Activated T-helper 1 cell treated with Interleukin-2 at 50 U/mL for 16 hours (primary cell): ENCODE results near the gene ZNF609.

Experiments used
- DNase-seq: peaks from one replicate; pipeline ENCODE4 v3.0.0-alpha.2; 2020; ENCODE audit warnings: low read depth

The ZNF609 gene

GRCh38 chr15:64697911-64698369 lies 237.6 kb downstream of the ZNF609 start:
- DNase-seq = no peak

GRCh38 chr15:64698823-64699222 lies 238.4 kb downstream of the ZNF609 start:
- DNase-seq = no peak

DNA sequence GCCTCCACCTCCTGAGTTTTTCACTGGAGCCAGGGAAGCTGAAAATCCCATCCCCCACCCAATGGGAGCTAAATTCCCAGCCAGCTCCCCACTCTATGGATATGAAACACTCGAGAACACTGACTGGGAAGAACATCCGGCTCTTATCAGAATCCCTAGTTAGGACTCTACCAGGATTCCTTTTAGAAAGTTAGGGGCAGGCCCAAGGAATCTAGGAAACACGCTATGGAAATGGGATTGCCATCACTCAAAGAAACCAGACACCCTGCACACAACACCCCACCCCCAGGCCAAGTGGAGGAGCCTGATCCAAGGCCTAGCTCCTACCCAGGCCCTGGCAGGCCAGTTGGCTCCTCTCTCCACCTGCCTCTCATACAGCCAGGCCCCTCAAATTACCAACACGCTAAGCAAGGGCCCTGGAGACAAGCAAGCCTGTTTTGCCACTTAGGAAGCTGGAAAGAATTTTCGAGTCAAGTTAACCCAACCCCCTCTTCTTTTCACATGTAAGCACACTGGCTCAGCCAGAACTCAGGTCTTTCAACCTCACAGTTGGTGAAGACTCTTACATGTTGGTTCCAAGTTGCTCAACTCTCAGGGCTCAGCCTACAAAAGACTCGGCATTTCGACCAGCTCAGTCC lies 239.5 kb downstream of the ZNF609 start:
- no peak for DNase-seq

DNA sequence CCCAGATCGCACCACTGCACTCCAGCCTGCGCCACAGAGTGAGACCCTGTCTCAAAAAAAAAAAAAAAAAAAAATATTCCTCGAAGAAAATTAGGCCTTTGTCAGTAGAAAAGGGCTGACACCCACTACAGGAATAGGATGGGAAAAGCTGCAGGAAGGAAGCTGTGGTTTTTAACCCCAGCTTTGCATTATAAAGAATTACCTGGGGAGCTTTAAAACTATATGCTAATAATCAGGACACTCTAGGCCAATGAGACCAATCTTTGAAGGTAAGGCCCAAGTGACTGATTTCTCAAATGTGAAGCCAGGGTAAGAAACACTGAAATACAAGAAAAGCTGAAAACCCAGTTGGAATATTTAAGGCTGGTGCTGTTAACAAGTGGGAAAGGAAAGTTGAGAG lies 240.7 kb downstream of the ZNF609 start:
- DNase-seq = no peak

- no peak for DNase-seq
These were observed 241.3 kb downstream of the ZNF609 start for GRCh38 chr15:64701482-64702184.

DNA sequence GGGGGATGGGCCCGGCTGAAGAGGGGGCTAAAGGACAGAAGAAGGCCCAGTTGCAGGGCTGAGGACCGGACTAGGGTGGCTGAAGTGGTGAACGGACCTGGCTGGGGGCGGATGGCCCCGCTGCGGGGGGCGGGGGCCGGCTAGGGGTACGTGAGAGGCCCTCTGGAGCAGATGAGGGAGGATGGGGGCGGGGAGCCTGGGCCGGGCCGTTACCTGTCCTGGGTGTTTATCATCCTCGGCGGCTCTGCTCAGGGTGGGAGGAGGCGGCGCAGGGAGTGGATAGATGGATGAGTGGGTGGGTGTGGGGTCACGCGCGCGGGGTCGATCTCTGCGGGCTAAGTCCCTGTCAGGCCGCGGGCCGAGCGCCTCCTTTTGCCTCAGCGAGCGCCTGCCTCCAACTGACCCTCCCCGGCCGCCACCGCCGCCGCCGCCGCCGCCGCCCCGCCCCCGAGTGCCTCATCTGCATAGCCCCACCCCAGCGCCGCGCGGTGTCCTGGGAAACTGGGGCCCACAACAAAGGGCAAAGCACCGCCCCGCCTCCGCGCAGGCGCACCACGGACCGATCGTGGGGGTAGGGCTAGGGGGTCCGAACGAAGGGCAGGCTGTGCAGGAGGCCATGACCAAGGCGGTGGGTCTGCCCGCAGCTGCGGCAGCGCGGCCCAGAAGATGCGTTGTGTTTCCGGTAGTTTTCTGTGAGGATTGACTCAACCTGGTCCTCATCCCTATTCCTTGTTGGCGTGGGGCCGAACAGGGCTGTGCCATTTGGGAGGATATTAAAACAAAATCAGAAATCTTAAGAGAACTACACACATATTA lies 242.6 kb downstream of the ZNF609 start:
- DNase-seq = peak; percentile 91

DNA sequence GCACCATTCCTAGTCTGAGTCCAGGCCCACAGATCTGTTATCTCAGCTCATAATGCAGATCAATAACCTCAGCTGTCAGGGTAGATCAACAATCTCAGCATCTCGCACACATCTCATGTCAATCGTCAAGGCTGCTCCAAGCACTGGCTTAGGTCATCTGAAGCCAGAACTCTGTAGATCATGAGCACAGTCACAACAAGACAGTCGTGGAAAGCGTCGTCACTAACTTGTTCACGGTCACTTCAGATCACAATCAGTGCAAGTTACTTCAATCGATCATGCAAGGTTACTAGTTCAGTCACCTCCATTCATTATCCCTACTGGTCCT lies 243.2 kb downstream of the ZNF609 start:
- no peak for DNase-seq

DNA sequence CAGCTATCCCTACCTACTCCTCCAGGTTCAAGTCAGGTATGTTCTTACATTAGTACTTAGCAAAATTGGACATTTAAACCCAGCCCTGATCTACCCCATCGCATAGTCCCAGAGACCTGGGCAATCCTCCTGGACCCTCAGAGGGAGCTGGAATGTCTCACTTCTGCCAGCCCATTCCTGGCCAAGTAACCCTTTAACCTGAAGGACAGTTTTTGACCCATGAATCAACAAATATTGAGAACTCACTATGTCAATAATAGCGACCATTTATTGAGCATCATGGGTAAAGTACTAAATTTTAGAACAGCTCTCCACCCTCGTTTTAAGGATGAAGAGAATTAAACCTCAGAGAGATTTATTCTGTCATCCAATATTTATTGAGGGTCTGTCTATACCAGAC lies 244.6 kb downstream of the ZNF609 start:
- no peak for DNase-seq

- DNase-seq = no peak
These were observed 245.9 kb downstream of the ZNF609 start for GRCh38 chr15:64706011-64706911.

GRCh38 chr15:64710676-64711428 lies 250.5 kb downstream of the ZNF609 start:
- DNase-seq = no peak

DNA sequence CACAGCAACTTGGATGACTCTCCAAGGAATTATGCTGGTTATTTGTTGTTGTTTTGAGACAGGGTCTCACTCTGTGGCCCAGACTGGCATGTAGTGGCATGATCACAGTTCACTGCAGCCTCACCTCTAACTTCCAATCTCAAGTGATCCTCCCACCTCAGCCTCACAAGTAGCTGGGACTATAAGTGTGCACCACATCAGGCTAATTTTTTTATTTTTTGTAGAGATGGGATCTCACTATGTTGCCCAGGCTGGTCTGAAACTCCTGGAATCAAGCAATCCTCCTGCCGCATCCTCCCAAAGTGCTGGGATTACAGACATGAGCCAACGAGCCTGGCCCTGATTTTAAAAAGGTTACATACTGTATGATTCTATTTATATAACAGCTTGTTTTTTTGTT lies 252.0 kb downstream of the ZNF609 start:
- DNase-seq = no peak

- DNase-seq = no peak
These were observed 253.2 kb downstream of the ZNF609 start for GRCh38 chr15:64713592-64713991.

GRCh38 chr15:64716452-64716851 lies 256.1 kb downstream of the ZNF609 start:
- DNase-seq = no peak

- DNase-seq = no peak
These were observed 256.8 kb downstream of the ZNF609 start for GRCh38 chr15:64717130-64717529.

DNA sequence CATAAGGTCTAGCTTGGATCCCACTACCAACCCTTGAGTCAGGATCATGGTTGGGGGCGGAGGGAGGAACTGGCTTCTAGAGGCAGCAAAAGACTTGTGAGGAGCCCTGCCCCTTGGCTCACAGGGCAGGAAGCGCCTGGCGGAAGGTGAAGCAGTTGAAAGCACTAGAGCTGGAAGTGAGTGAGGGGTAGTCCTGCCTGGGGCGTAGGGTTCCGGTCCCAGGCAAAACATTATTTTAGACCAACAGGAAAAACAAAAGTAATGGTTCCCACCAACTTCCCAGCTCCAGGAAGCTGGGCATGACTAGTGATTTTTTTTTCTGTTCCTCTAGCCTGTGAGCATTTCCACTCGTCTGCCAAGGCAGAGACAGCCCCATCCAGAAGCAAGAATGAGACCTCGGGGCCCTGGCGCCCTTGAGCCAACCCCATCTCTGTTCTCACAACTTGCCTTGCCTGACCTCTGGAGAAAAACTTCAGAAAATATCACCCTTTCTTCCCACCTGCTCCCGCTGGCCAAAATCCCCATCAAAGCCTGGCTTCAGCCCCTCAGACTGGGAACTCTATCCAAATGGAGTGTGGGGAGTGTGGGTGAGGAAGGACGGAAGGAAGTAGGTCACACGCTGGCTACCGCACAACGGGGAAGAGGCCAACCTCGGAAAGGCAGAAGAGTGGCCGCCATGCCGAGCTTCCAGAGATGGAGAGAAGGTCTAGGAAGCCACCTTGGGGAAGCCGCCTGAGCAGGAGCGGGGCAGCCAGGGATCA lies 257.5 kb downstream of the ZNF609 start:
- DNase-seq = no peak

- no peak for DNase-seq
These were observed 259.8 kb downstream of the ZNF609 start for GRCh38 chr15:64720188-64720587.

DNA sequence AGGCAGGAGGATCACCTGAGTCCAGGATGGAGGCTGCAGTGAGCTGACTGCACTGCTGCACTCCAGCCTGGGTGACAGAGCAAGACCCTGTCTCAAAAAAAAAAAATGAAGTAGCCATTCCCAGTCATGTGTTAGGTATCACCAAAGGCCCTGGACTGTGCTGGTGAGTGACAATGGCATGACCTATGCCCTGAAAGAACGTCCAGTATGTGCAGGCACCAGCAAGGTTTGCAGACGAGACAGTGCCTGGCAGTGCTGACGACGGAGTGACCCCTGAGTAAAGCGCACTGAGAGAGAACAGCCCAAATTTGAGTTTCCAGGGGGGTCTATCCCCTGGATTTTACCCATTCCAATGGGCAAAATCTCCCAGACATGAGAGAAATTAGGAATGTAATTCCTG lies 269.8 kb downstream of the ZNF609 start:
- no peak for DNase-seq

GRCh38 chr15:64731012-64731804 lies 270.8 kb downstream of the ZNF609 start:
- DNase-seq = peak; percentile 71

- no peak for DNase-seq
These were observed 271.4 kb downstream of the ZNF609 start for GRCh38 chr15:64731805-64732151.
